HepG2 (cell line): Measurements from ENCODE around the gene RAD51D. TPM values are rescaled to one million over a fixed set of nuclear protein-coding genes. Genes with fewer than 3 reads are reported as not detected.

Source experiments
- CAMTA2 ChIP-seq: sonication (generic); formaldehyde crosslinking; IDR thresholded peaks from 2 replicates; pipeline ENCODE4 v1.4.0; 2020; ENCODE audit warnings: mild to moderate bottlenecking, missing genetic modification reagents, borderline replicate concordance
- CEBPB ChIP-seq: IDR thresholded peaks from 2 replicates; pipeline ENCODE4 v1.6.1; 2011; ENCODE audit warnings: low read depth, low read length, improper control_type of control experiment, borderline replicate concordance
- GLMP ChIP-seq: sonication (generic); formaldehyde crosslinking; IDR thresholded peaks from 2 replicates; pipeline ENCODE4 v1.9.0; 2021; ENCODE audit warnings: missing genetic modification reagents, mild to moderate bottlenecking, borderline replicate concordance
- GPN1 ChIP-seq: sonication (generic); formaldehyde crosslinking; IDR thresholded peaks from 2 replicates; pipeline ENCODE4 v1.5.1; 2020; ENCODE audit warnings: missing genetic modification reagents, borderline replicate concordance
- HES4 ChIP-seq: sonication (generic); formaldehyde crosslinking; IDR thresholded peaks from 2 replicates; pipeline ENCODE4 v1.9.0; 2021; ENCODE audit warnings: mild to moderate bottlenecking, missing genetic modification reagents, borderline replicate concordance
- HNRNPH1 ChIP-seq: fragments of 200-400 bp; formaldehyde crosslinking; optimal IDR thresholded peaks from 2 replicates; pipeline ENCODE3; 2017; ENCODE audit warnings: mild to moderate bottlenecking, low read depth, low read length
- IRF2 ChIP-seq: IDR thresholded peaks from 2 replicates; pipeline ENCODE4 v1.6.1; 2018; ENCODE audit warnings: missing genetic modification reagents, missing compliant biosample characterization
- KLF11 ChIP-seq: IDR thresholded peaks from 2 replicates; pipeline ENCODE4 v1.6.1; 2016; ENCODE audit warnings: missing compliant biosample characterization
- KMT2A ChIP-seq: sonication (generic); formaldehyde crosslinking; IDR thresholded peaks from 2 replicates; pipeline ENCODE4 v1.4.0; 2020; ENCODE audit warnings: missing genetic modification reagents
- LCORL ChIP-seq, 2 experiments: fragments of 450-650 bp in 1 of 2; sonication (generic) in 1 of 2; formaldehyde crosslinking in 1 of 2; IDR thresholded peaks; 2 replicates each; pipeline versions ENCODE4 v1.5.0 to v1.6.1; 2017 to 2020; ENCODE audit warnings: antibody characterized with exemption in 1 of 2, missing genetic modification reagents in 1 of 2
- NFYC ChIP-seq: IDR thresholded peaks from 2 replicates; pipeline ENCODE4 v1.6.1; 2016; ENCODE audit warnings: missing genetic modification reagents, missing compliant biosample characterization
- PREB ChIP-seq: sonication (generic); formaldehyde crosslinking; IDR thresholded peaks from 2 replicates; pipeline ENCODE4 v1.4.0; 2020; ENCODE audit warnings: missing genetic modification reagents
- SMARCE1 ChIP-seq: fragments of 450-650 bp; IDR thresholded peaks from 2 replicates; pipeline ENCODE4 v1.6.1; 2017; ENCODE audit warnings: borderline replicate concordance
- SNAPC2 ChIP-seq: sonication (generic); formaldehyde crosslinking; IDR thresholded peaks from 2 replicates; pipeline ENCODE4 v1.8.1; 2022; ENCODE audit warnings: mild to moderate bottlenecking, missing genetic modification reagents
- SOX6 ChIP-seq, 2 experiments: fragments of 450-650 bp in 1 of 2; sonication (generic) in 1 of 2; formaldehyde crosslinking in 1 of 2; IDR thresholded peaks; 2 replicates each; pipeline versions ENCODE4 v1.4.0 to v1.6.1; 2017 to 2020; ENCODE audit warnings: antibody characterized with exemption in 1 of 2, mild to moderate bottlenecking in 1 of 2, missing genetic modification reagents in 1 of 2
- SPEN ChIP-seq: sonication (generic); formaldehyde crosslinking; IDR thresholded peaks from 2 replicates; pipeline ENCODE4 v1.5.1; 2020; ENCODE audit warnings: low read depth, mild to moderate bottlenecking, missing genetic modification reagents
- STAT5B ChIP-seq: sonication (generic); formaldehyde crosslinking; IDR thresholded peaks from 2 replicates; pipeline ENCODE4 v1.4.0; 2020; ENCODE audit warnings: missing genetic modification reagents
- ZBTB33 ChIP-seq: sonication (generic); formaldehyde crosslinking; IDR thresholded peaks from 2 replicates; pipeline ENCODE4 v1.4.0; 2020; ENCODE audit warnings: missing genetic modification reagents
- ZFP37 ChIP-seq: sonication (generic); formaldehyde crosslinking; IDR thresholded peaks from 2 replicates; pipeline ENCODE4 v1.4.0; 2020; ENCODE audit warnings: missing genetic modification reagents, borderline replicate concordance
- ZFP82 ChIP-seq: sonication (generic); formaldehyde crosslinking; IDR thresholded peaks from 2 replicates; pipeline ENCODE4 v1.5.1; 2020; ENCODE audit warnings: mild to moderate bottlenecking, missing genetic modification reagents, borderline replicate concordance
- ZKSCAN1 ChIP-seq: fragments of 150-350 bp; IDR thresholded peaks from 2 replicates; pipeline ENCODE4 v1.6.1; 2014; ENCODE audit warnings: low read length
- ZNF275 ChIP-seq: sonication (generic); formaldehyde crosslinking; IDR thresholded peaks from 2 replicates; pipeline ENCODE4 v1.8.0; 2022; ENCODE audit warnings: missing genetic modification reagents, mild to moderate bottlenecking, inconsistent platforms, borderline replicate concordance
- ZNF674 ChIP-seq: sonication (generic); formaldehyde crosslinking; IDR thresholded peaks from 2 replicates; pipeline ENCODE4 v1.5.0; 2020; ENCODE audit warnings: low read depth, mild to moderate bottlenecking, missing genetic modification reagents
- ZNF761 ChIP-seq: sonication (generic); formaldehyde crosslinking; conservative IDR thresholded peaks from 2 replicates; pipeline ENCODE4 v1.4.0; 2020; ENCODE audit warnings: mild to moderate bottlenecking, missing genetic modification reagents
- ZNF777 ChIP-seq: sonication (generic); formaldehyde crosslinking; IDR thresholded peaks from 2 replicates; pipeline ENCODE4 v1.4.0; 2020; ENCODE audit warnings: missing genetic modification reagents
- ZNF879 ChIP-seq: sonication (generic); formaldehyde crosslinking; IDR thresholded peaks from 2 replicates; pipeline ENCODE4 v1.8.1; 2023; ENCODE audit warnings: missing genetic modification reagents
- polyA plus RNA-seq, 8 experiments: library from polyadenylated mRNA; depleted of rRNA in 3 of 8; stranded (reverse) in 7 of 8; unstranded in 1 of 8; fragments of >200 nt; fragmentation: Illumina TruSeq in 4 of 8; extraction: Trizol in 4 of 8; gene quantifications; 2 replicates each; pipeline versions ENCODE4 v1.2.1 to v1.2.3, GENCODE V29; 2011 to 2016; ENCODE audit warnings: low read depth in 4 of 8, missing spikeins in 1 of 8, mixed read lengths in 1 of 8; ENCODE audit not compliant: insufficient read depth in 1 of 8
- total RNA-seq, 5 experiments: library from RNA; depleted of rRNA; stranded (reverse); fragments of >200 nt; fragmentation: Illumina TruSeq; extraction: Trizol; gene quantifications; 2 replicates each; pipeline ENCODE4 v1.2.3, GENCODE V29; 2016; ENCODE audit warnings: low read depth in 1 of 5

Gene RAD51D
- total and polyA plus RNA-seq, 2 of the 13 experiments (the other 11 are each of a cell fraction or from before 2014, with no cell fraction given), result 6.7 to 13.1 TPM

- no peak for TF ChIP-seq CEBPB
- no peak for TF ChIP-seq GLMP (CRISPR knock-in tag)
- no peak for TF ChIP-seq CAMTA2
- TF ChIP-seq LCORL (IDR thresholded peaks at IDR 0.05), result no peak
- no peak; the same call in 1 of the 2 replicates for TF ChIP-seq LCORL (CRISPR knock-in tag; IDR thresholded peaks at IDR 0.05)
- no peak for TF ChIP-seq SNAPC2 (CRISPR knock-in tag)
- TF ChIP-seq ZNF761 (CRISPR knock-in tag), result no peak
- TF ChIP-seq KMT2A (CRISPR knock-in tag), result no peak; the same call in 1 of the 2 replicates
- TF ChIP-seq ZNF777 (CRISPR knock-in tag), result peak; percentile 84
- no peak for TF ChIP-seq STAT5B (CRISPR knock-in tag)
- TF ChIP-seq ZBTB33 (CRISPR knock-in tag), result no peak
- TF ChIP-seq ZFP37, result no peak
- TF ChIP-seq ZNF275 (CRISPR knock-in tag), result no peak
- TF ChIP-seq GPN1 (CRISPR knock-in tag), result no peak
- TF ChIP-seq ZNF674 (CRISPR knock-in tag), result no peak
- TF ChIP-seq NFYC (CRISPR knock-in tag), result no peak
- no peak for TF ChIP-seq ZNF879 (CRISPR knock-in tag)
- peak; percentile 5; the same call in 1 of the 2 replicates for TF ChIP-seq SPEN (CRISPR knock-in tag)
- peak; percentile 22; the same call in 1 of the 2 replicates for TF ChIP-seq IRF2 (CRISPR knock-in tag)
- 0 out of 2 replicates have a peak, but pooled peaks have one; percentile 12 for TF ChIP-seq HES4 (CRISPR knock-in tag)
- TF ChIP-seq SOX6 (IDR thresholded peaks at IDR 0.05), result no peak
- no peak; the same call in 1 of the 2 replicates for TF ChIP-seq SOX6 (CRISPR knock-in tag; IDR thresholded peaks at IDR 0.05)
- no peak for TF ChIP-seq KLF11
- no peak for TF ChIP-seq ZFP82 (CRISPR knock-in tag)
- no peak for TF ChIP-seq ZKSCAN1
- no peak for TF ChIP-seq HNRNPH1
- TF ChIP-seq PREB, result no peak
- TF ChIP-seq SMARCE1, result no peak
Measured at GRCh38 chr17:35088881-35089585, 30.6 kb downstream of the RAD51D start (continued).
